Smooth muscle cell (in vitro differentiated cells): ENCODE data around the gene MBP. TPM values are rescaled to one million over a fixed set of nuclear protein-coding genes. Genes with fewer than 3 reads are reported as not detected.
A peak's percentile ranks its signal among the peaks of the same experiment; 100 is the strongest.

ENCODE experiments used
- DNase-seq: peaks from one replicate; lab custom pipeline; 2025; ENCODE audit not compliant: unreplicated experiment; lab: John Stamatoyannopoulos, UW
- H2AFZ ChIP-seq: fragments of 200-600 bp; sonication (generic); 2 replicates; pipeline ENCODE4 v1.6.0; 2016; ENCODE audit warnings: antibody characterized with exemption, low read depth, mild to moderate bottlenecking
- H3F3A ChIP-seq: fragments of 200-600 bp; sonication (generic); 2 replicates; pipeline ENCODE4 v1.6.0; 2017; ENCODE audit warnings: antibody characterized with exemption, low read depth
- H3K27ac ChIP-seq: fragments of 200-600 bp; sonication (generic); 2 replicates; pipeline ENCODE4 v1.5.1; 2016; ENCODE audit warnings: low read depth, mild to moderate bottlenecking
- H3K27me3 ChIP-seq: fragments of 200-600 bp; sonication (generic); 2 replicates; pipeline ENCODE4 v1.6.1; 2016; ENCODE audit warnings: low read depth, mild to moderate bottlenecking
- H3K36me3 ChIP-seq: fragments of 200-600 bp; sonication (generic); 2 replicates; pipeline ENCODE4 v1.5.1; 2016; ENCODE audit warnings: low read depth
- H3K4me1 ChIP-seq: fragments of 200-600 bp; sonication (generic); 2 replicates; pipeline ENCODE4 v1.5.1; 2016; ENCODE audit warnings: low read depth
- H3K4me2 ChIP-seq: fragments of 200-600 bp; sonication (generic); 2 replicates; pipeline ENCODE4 v1.6.0; 2016; ENCODE audit warnings: mild to moderate bottlenecking
- H3K4me3 ChIP-seq: fragments of 200-600 bp; sonication (generic); 2 replicates; pipeline ENCODE4 v1.5.1; 2016; ENCODE audit warnings: mild to moderate bottlenecking
- H3K79me2 ChIP-seq: fragments of 200-600 bp; sonication (generic); 2 replicates; pipeline ENCODE4 v1.6.0; 2016; ENCODE audit warnings: low read depth, mild to moderate bottlenecking
- H3K9ac ChIP-seq: fragments of 200-600 bp; sonication (generic); 2 replicates; pipeline ENCODE4 v1.6.0; 2016; ENCODE audit warnings: low read depth
- H3K9me3 ChIP-seq: fragments of 200-600 bp; sonication (generic); replicated peaks from 2 replicates; pipeline ENCODE4 v1.5.1; 2016; ENCODE audit warnings: low read depth
- H4K20me1 ChIP-seq: fragments of 200-600 bp; sonication (generic); 2 replicates; pipeline ENCODE4 v1.6.0; 2016; ENCODE audit warnings: low read depth
- CTCF ChIP-seq: fragments of 200-600 bp; sonication (generic); IDR thresholded peaks from 2 replicates; pipeline ENCODE4 v1.5.1; 2017; ENCODE audit warnings: borderline replicate concordance, mild to moderate bottlenecking, antibody characterized with exemption; ENCODE audit not compliant: insufficient read depth, poor library complexity, severe bottlenecking
- WGBS: methylation state at CpG from one replicate; pipeline ENCODE4 v1.1.7; 2016; ENCODE audit warnings: low lambda C conversion rate; 5-methylcytosine and 5-hydroxymethylcytosine counted together
- polyA plus RNA-seq: library from polyadenylated mRNA; unstranded; fragments of >200 nt; fragmentation: Nextera tagmentation; extraction: Ambion mirVana; gene quantifications from 2 replicates; pipeline ENCODE4 v1.2.1, GENCODE V29; 2016
- total RNA-seq: library from RNA; depleted of rRNA; stranded (reverse); fragments of >200 nt; gene quantifications from 2 replicates; pipeline ENCODE4 v1.2.3, GENCODE V29; 2014

Gene MBP
- total and polyA plus RNA-seq, 2 experiments from 2014 or later = 1.4 to 5.1 TPM

GRCh38 chr18:76935722-76936337 is 196.8 kb downstream of the MBP start:
- no peak overlapping the region for H3K9ac ChIP-seq
- H2AFZ ChIP-seq = no peak overlapping the region
- TF ChIP-seq CTCF = no peak
- no peak overlapping the region for H3K4me3 ChIP-seq
- peaks cover 16% of the 10 kb centered on the region for H4K20me1 ChIP-seq
- no peak overlapping the region for H3K27ac ChIP-seq
- no peaks in the 10 kb centered on the region for H3K27me3 ChIP-seq
- H3K4me1 ChIP-seq = no peaks in the 10 kb centered on the region
- H3F3A ChIP-seq = no peaks in the 10 kb centered on the region
- no peak for DNase-seq
- no peaks in the 10 kb centered on the region for H3K79me2 ChIP-seq
- no peaks in the 10 kb centered on the region for H3K36me3 ChIP-seq
- 96% methylated on average over 18 of the region's 18 CpGs for WGBS
- no peaks in the 10 kb centered on the region for H3K9me3 ChIP-seq
- H3K4me2 ChIP-seq = no peak overlapping the region

- peak; percentile 8 for DNase-seq
- WGBS = 48% methylated on average over 11 of the region's 11 CpGs
- H3K9ac ChIP-seq = no peak overlapping the region
- H3K4me3 ChIP-seq = no peak overlapping the region
- H3K27me3 ChIP-seq = no peaks in the 10 kb centered on the region
- no peak overlapping the region for H2AFZ ChIP-seq
- no peaks in the 10 kb centered on the region for H3K79me2 ChIP-seq
- no peaks in the 10 kb centered on the region for H3K9me3 ChIP-seq
- no peaks in the 10 kb centered on the region for H3K4me1 ChIP-seq
- H4K20me1 ChIP-seq = peaks cover 16% of the 10 kb centered on the region
- H3K4me2 ChIP-seq = peak overlapping the region; percentile 55
- H3K27ac ChIP-seq = peak overlapping the region; percentile 28
- H3F3A ChIP-seq = no peaks in the 10 kb centered on the region
- H3K36me3 ChIP-seq = peaks cover 11% of the 10 kb centered on the region
- no peak for TF ChIP-seq CTCF
Measured at GRCh38 chr18:76932026-76932819, 200.4 kb downstream of the MBP start.

- Histone ChIP-seq H3K4me2 (no peak overlapping the region), H2AFZ (no peak overlapping the region), H3K9ac (no peak overlapping the region), H3K27me3 (no peaks in the 10 kb centered on the region), H4K20me1 (peaks cover 20% of the 10 kb centered on the region), H3K79me2 (no peaks in the 10 kb centered on the region), H3K9me3 (no peaks in the 10 kb centered on the region), H3F3A (no peaks in the 10 kb centered on the region), H3K4me1 (no peaks in the 10 kb centered on the region), H3K4me3 (no peak overlapping the region), H3K27ac (no peak overlapping the region), H3K36me3 (peaks cover 12% of the 10 kb centered on the region)
- no peak for DNase-seq
- TF ChIP-seq CTCF = no peak
- WGBS = 97% methylated on average over 6 of the region's 6 CpGs
Measured at GRCh38 chr18:76931171-76931570, 201.4 kb downstream of the MBP start.

Other genes starting within 250 kb of the MBP start
- not detected in 2 replicates for gene GALR1, start 117.1 kb upstream of the MBP start, total RNA-seq
- not detected in 2 replicates for gene GALR1, start 117.1 kb upstream of the MBP start, polyA plus RNA-seq